KOPT-K1 (cell line): ENCODE measurements around the gene GJC2.

Experiments used
- H3K27ac ChIP-seq: fragments of 200-600 bp; sonication (generic); 2 replicates; pipeline ENCODE4 v1.5.1; 2016; ENCODE audit warnings: antibody characterized with exemption, mild to moderate bottlenecking, low read depth, low read length; ENCODE audit not compliant: poor library complexity, severe bottlenecking
- H3K36me3 ChIP-seq: fragments of 200-600 bp; sonication (generic); 2 replicates; pipeline ENCODE4 v1.5.1; 2017; ENCODE audit warnings: antibody characterized with exemption, mild to moderate bottlenecking, low read length, moderate library complexity; ENCODE audit not compliant: insufficient read depth
- H3K9me3 ChIP-seq: fragments of 200-600 bp; sonication (generic); 2 replicates; pipeline ENCODE4 v1.5.1; 2017; ENCODE audit warnings: antibody characterized with exemption, low read length, mild to moderate bottlenecking; ENCODE audit not compliant: insufficient read depth, poor library complexity, severe bottlenecking

GJC2 gene

GRCh38 chr1:228149406-228150119, at the start of gene GJC2:
GJC2 (plus strand) TSS chr1:228149930; CDS start chr1:228157759, 7,829 bp downstream.
- Histone ChIP-seq H3K36me3 (peaks cover 71% of the 10 kb centered on the region), H3K27ac (no peak within 1 kb of the TSS), H3K9me3 (no peaks in the 10 kb centered on the region)

DNA sequence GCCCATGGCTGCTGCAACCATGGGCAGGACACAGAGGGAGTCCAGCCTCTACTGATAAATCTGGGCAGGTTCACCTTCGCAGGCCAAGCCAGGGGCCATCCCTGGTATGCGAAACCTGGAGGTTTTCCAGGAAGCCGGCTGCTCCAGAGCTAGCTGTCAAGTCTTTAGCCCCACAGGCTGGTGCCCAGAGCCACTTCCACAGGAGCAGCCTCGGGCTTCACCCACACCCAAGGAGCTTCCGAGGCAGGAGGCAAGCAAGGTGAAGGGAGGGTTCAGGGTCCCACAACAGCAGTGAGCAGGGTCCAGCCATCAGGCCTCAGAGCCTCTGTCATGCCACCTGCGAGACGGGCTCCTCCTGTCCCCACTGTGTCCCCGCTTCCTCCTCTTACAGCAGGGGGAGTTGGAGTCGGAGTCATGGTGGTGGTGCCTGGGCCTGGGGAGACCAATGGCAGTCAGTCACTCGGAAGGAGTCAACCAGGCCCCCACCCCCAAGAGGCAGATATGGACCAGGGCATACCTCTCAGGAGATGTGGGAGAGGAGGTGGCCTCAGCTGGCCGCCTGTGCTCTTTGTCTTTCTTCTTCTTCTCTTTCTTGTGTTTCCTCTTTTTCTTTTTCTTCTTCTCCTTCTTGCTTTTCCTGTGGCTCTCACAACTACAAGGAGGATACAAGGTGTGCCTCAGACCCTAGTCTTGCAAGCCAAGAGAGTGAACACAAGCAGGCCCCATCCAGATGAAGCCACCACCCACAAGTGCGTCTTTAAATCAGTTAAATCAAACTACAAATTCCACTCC, 48.7 kb upstream of the GJC2 start:
- Histone ChIP-seq H3K9me3 (no peaks in the 10 kb centered on the region), H3K36me3 (peaks cover 61% of the 10 kb centered on the region), H3K27ac (no peak overlapping the region)

DNA sequence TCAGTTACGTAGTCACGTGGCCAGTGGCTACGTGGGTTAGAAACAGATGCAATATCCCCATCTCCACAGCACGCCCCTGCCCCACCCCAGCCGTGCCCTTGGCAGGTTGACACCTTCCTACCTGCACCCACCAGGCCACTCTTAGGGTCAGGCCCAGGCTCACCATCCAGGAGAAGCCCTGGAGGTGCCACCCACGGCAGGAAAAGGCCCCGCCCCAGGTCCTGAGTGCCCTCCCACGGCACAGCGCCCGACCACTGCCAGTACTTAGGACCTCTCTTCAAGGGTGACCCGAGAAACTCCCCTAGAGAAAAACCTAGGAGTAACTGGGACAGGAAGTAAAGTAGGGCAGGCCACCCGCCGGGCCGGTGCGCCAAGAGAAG, 48.1 kb upstream of the GJC2 start:
- peak overlapping the region; percentile 76 for H3K27ac ChIP-seq
- peaks cover 61% of the 10 kb centered on the region for H3K36me3 ChIP-seq

GRCh38 chr1:228101994-228102790, 47.5 kb upstream of the GJC2 start:
- peak overlapping the region; percentile 76 for H3K27ac ChIP-seq
- peaks cover 60% of the 10 kb centered on the region for H3K36me3 ChIP-seq
- H3K9me3 ChIP-seq = no peaks in the 10 kb centered on the region

More for the DNA sequence above, 48.1 kb upstream of the GJC2 start:
- no peaks in the 10 kb centered on the region for H3K9me3 ChIP-seq

DNA sequence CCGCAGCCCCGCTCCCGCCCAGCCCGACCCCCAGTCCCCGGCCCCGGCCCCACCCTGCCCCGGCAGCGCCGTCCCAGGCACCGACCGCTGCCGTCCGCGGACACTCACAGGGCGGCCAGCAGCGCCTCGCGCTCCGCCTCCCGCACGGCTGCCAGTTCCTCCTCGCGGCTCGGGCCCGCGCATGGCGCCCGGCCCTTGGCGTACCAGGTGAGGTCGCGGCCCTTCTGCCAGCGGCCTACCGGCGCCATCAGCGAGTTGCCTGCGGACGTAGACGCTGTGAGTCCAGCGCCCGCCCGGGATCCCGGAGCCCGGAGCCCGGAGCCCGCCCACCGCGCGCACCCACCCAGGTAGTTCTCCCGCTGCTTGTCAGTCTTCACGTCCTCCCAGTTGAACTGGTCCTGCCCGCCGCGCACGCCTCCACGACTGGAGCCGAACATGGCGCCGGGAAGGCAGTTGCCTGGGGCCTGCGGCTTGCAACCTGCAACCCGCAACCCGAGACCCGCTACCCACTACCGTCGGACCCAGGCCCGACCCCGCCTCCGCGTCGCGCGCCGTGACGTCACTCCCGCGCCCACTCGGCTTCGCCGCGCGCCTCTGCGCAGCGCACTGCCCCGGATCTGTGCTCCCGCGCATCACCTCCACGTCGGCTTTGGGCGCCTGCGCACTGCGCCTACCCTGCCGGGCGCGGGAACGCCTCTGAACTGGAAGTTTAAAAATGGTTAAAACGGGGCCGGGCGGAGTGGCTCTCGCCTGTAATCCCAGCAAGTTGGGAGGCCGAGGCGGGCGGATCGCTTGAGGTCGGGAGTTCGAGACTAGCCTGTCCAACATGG, 46.7 kb upstream of the GJC2 start, which contains the start of gene C1orf35:
TSS of gene C1orf35 (minus strand) at position 535 of the 830 bp plus-strand sequence. CDS start at position 437, 98 bp downstream.
- Histone ChIP-seq H3K9me3 (no peaks in the 10 kb centered on the region), H3K36me3 (peaks cover 58% of the 10 kb centered on the region), H3K27ac (peak within 1 kb of the TSS; percentile 76)

DNA sequence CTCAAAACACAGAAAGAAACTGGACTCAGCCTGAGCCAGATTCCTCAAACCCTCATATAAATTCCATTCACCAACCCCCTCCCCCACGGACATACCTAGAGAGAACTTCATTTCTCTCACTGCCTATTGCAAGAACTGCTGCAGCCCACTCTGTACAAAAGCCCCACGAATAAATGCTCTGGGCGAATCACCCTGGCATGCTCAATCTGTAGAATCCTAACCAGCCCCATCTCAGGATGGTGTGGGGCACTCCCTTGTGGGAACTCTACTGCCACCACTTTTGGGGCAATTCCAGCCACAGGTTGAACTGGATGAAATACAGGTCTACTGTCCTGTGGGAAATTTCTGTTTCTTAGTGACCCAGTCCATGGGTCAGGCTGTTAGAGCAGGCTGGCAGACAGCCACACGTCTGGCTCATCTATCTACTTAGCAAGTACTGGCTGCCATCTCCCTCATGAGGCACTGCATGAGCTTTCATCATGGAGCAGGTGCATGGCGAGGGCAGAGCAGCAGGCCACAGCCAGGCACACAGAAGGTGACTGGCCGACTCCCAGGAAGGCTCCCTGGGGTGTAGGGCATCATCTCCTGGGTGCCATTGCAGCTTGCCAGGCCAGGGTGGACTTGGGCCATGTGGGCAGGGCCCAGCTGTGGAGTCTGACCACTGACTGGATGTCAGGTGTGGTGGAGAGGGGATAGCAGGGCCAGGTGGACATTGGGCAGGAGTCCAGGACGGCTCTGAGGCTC, 45.0 kb upstream of the GJC2 start:
- Histone ChIP-seq H3K36me3 (peaks cover 42% of the 10 kb centered on the region), H3K27ac (no peak overlapping the region), H3K9me3 (no peaks in the 10 kb centered on the region)

- Histone ChIP-seq H3K27ac (no peak overlapping the region), H3K36me3 (peaks cover 34% of the 10 kb centered on the region), H3K9me3 (no peaks in the 10 kb centered on the region)
Observed at GRCh38 chr1:228105270-228105995, 44.3 kb upstream of the GJC2 start.

DNA sequence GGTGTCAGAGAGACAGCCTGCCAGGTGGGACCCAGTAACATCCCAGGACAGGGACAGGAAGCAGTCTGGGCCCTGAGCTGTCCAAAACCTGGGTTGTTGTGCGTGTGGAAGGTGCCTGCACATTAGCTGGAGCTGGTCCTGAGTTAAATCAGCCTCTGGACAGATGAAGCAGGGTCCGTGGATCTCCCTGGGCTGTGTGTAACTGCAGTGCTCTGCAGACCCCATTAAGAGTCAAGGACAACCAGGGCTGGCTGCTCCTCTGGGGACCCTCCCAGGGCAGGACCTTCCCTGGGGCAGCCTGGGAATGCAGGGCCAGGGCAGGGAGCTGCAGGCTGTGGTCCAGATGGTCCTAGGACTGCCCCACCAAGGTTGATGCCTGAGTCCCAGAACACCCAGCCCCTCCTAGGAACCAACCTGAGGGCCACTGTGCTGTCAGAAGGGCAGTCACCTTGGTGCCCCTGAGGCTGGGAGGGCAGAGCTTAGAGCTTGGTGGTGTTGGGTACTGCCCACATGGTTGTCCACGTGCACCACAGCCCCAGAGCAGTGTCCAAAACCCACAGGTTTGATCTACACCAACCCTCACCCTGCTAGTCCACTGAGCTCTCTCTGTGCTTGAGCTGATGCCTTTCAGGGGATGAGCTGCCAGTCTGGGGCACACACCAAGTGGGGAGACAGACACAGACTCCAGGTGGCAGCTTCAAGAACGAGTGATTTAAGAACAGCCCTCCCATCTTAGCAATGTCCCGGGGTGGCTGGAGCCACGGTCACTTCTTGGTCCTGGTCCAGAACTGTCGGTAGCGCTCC, 43.5 kb upstream of the GJC2 start:
- H3K27ac ChIP-seq = no peak overlapping the region
- peaks cover 27% of the 10 kb centered on the region for H3K36me3 ChIP-seq
- no peaks in the 10 kb centered on the region for H3K9me3 ChIP-seq

GRCh38 chr1:228106800-228107054, 43.0 kb upstream of the GJC2 start:
- H3K9me3 ChIP-seq = no peaks in the 10 kb centered on the region
- peaks cover 23% of the 10 kb centered on the region for H3K36me3 ChIP-seq
- no peak overlapping the region for H3K27ac ChIP-seq

DNA sequence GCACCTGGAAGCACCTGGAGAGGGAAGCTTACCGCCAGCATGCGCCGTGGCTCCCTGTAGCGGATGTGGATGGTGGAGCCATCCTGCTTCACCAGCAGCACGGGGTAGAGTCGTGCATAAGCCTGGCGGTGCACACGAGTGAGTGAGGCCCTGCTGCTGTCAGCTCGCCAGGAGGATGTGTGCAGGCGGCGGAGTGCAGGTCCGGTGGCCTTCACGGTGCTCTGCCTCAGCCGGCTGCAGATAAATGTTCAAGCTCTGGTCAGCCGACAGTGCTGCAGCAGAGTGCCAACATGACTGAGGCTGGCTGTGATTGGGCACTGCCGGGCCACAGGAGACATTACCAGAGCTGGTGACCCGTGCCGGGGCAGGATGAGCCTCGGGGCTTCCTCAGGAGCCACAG, 42.1 kb upstream of the GJC2 start:
- Histone ChIP-seq H3K9me3 (no peaks in the 10 kb centered on the region), H3K27ac (no peak overlapping the region), H3K36me3 (peaks cover 23% of the 10 kb centered on the region)

GRCh38 chr1:228108055-228108690, 41.6 kb upstream of the GJC2 start:
- Histone ChIP-seq H3K27ac (peak overlapping the region; percentile 69), H3K36me3 (peaks cover 23% of the 10 kb centered on the region), H3K9me3 (no peaks in the 10 kb centered on the region)

DNA sequence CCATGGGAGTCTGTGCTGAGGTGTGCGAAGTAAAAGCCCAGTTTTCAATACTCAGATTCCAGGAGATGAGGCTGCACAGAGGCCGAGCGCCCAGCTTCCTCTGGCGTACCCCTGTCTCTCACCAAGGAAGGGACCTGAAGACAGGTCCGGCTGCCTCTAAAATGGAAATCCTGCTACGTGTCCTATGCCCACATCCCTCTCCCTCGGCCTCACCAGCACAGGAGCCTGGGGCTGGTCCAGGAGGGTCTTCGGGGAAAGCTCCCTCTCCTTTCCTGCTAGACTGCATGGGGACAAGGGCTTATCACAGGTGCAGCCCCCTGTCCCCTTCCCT, 41.0 kb upstream of the GJC2 start:
- Histone ChIP-seq H3K36me3 (peaks cover 23% of the 10 kb centered on the region), H3K9me3 (no peaks in the 10 kb centered on the region), H3K27ac (peak overlapping the region; percentile 69)
